ENCODE measurements around the gene ADIPOQ.

DNA sequence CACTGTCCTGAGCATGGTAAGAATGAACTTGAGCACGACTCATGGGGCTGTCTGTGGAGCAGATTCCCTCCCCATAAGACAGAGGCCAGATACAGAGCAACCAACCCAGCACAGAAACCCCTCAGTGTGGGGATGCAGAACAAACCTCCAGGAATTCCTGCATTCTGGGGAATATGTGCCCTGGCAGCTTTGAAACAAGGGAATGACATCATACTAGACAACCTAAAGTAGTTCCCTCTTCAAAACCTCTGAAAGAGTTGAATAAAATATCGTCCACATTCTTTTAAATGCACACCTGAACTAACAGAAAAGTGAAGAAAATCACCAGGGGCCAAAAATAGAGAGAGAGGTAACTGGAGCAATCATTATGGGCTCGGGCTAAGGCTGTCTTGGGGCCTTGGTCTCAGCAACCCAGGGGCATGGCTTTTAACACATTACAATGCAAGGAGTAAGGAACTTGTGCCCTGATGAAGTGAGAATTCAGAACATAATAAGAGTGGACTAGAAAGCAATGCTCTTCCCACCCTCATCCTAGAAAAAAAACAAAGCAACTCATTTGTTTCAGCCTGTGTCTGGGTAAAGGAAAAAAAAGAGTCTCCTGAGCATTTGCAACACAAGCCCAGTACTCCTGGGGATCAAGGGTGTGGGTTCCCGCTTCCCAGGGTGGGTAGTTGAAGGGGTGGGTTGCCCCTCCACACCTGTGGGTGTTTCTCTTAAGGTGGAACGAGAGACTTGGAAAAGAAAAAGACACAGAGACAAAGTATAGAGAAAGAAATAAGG, 43.9 kb downstream of the ADIPOQ start:
- TF ChIP-seq CTCF (IDR thresholded peaks at IDR 0.05; ENCODE audit: low read depth, low read length, missing input control) (no peak), YY1 (IDR thresholded peaks at IDR 0.05) (no peak), TAF1 (conservative IDR thresholded peaks at IDR 0.05) (no peak), GABPA (IDR thresholded peaks at IDR 0.05 in 1 of 2, conservative IDR thresholded peaks at IDR 0.05 in 1 of 2) (no peak), RAD21 (IDR thresholded peaks at IDR 0.05) (no peak), REST (IDR thresholded peaks at IDR 0.05) (no peak), HNF4G (IDR thresholded peaks at IDR 0.05) (no peak)

All from liver (tissue), 3 donors.